ENCODE measurements around the gene BABAM2.

BABAM2 gene

DNA sequence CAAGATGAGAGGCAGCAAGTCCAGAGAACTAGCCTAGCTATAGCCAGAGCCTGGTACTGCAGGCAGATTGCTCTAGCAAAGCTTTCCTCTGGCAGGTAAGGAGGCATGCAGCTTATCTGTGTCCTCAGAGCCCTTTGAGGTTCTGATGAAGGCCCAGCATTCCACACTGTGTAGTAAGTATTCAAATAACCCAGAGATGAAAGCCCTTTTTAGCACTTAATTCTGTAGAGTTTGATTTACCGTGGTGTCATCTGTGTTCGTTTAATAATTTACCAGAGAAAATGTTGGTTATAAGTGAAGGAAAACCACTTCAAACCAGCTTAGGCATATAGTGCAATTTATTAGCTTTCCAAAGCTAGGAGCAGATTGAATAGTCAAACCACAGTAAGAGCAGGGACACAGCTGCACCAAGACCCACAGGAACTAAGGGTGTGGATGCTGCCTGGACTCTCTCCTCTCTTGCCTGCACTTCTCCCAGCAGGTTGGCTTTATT, 226.6 kb downstream of the BABAM2 start:
- no peak for DNase-seq (ENCODE audit: low read depth)
- no peak overlapping the region for H3K4me3 ChIP-seq (ENCODE audit: low read length)
- TF ChIP-seq, protein P1, sequence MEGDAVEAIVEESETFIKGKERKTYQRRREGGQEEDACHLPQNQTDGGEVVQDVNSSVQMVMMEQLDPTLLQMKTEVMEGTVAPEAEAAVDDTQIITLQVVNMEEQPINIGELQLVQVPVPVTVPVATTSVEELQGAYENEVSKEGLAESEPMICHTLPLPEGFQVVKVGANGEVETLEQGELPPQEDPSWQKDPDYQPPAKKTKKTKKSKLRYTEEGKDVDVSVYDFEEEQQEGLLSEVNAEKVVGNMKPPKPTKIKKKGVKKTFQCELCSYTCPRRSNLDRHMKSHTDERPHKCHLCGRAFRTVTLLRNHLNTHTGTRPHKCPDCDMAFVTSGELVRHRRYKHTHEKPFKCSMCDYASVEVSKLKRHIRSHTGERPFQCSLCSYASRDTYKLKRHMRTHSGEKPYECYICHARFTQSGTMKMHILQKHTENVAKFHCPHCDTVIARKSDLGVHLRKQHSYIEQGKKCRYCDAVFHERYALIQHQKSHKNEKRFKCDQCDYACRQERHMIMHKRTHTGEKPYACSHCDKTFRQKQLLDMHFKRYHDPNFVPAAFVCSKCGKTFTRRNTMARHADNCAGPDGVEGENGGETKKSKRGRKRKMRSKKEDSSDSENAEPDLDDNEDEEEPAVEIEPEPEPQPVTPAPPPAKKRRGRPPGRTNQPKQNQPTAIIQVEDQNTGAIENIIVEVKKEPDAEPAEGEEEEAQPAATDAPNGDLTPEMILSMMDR (conservative IDR thresholded peaks at IDR 0.05; ENCODE audit: low read depth, low read length): no peak

DNA sequence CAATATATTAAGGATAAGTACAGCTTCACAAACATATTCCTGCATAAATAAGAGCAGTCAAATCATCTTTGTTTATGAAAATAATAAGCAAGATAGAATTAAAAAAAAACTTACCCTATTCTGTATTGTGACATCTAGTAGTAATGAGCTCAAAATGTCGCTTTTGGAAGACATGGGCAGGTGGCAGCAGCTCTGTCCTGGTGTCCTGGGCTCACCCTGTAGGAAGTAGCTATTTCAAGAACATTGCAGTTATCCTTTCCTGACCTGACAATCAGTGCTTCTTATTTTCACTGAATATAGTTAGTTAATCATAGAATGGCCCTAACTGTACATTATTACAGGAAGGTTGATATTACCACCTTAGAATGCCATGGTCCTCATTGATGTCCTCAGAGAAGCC, 229.1 kb downstream of the BABAM2 start:
- TF ChIP-seq, protein P1 (conservative IDR thresholded peaks at IDR 0.05; ENCODE audit: low read depth, low read length): no peak
- no peak overlapping the region for H3K4me3 ChIP-seq (ENCODE audit: low read length)
- no peak for DNase-seq (ENCODE audit: low read depth)

DNA sequence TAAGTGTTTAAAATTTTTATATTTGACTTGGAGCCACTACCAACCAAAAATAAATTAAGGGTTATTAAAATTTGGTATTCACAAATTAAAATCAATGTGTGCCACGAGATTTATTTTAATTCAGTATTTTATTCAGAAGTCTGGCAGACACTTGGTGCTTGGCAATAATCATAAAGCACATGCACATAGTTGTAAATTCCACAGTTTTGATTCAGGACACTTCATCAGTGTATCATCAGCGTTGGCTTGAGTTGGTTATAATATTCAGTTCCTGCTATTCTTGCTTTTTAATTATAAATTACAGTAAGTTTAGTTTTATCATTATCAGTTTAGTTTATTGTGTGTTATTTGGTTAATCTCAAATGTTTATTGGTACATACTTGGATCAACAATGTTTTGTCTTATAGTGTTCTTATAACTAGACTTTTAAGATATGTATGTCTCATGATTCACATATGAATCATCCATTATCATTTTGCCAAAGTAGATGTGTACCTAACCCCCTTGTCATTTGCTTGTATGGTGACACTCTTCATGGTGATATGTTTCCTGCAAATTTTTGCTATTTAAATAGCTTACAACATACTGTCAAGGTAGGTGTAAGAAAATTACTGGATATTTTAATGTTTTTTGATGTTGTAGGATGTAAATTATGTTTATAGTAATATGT, 237.9 kb downstream of the BABAM2 start:
- H3K4me3 ChIP-seq (ENCODE audit: low read length): no peak overlapping the region
- no peak for DNase-seq (ENCODE audit: low read depth)
- TF ChIP-seq, protein P1 (conservative IDR thresholded peaks at IDR 0.05; ENCODE audit: low read depth, low read length): no peak

DNA sequence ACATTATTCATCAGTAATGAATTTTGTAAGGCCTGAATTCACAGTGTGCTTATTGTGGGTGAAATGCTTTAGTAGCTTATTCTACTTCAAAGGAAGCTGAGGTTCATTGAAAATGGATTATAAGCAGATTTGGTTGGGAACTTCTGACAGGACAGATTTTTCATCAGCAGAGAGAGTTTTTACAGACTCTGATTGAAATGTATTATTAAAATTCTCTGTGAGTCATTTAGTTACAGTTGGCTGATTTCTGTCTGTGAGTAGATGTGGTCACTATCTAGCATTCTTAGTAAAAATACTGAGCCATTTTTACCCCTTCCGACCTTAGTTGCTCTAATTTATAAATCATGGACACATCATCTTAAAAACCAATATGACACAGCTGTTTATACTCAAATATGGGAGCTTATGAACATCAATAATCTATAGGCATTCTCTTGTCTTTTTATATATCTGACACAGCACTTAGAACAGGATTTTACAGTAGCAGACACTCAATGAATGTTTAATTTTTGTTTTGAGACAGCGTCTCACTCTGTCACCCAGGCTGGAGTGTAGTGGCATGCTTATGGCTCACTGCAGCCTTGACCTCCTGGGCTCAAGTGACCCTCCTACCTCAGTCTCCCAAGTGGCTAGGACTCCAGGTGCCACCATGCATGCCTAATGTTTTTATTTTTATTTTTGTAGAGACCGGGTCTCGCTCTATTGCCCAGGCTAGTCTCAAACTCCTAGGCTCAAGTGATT, 239.6 kb downstream of the BABAM2 start:
- peak; percentile 72 for DNase-seq (ENCODE audit: low read depth)
- TF ChIP-seq, protein P1 (conservative IDR thresholded peaks at IDR 0.05; ENCODE audit: low read depth, low read length): no peak
- H3K4me3 ChIP-seq (ENCODE audit: low read length): no peak overlapping the region

DNA sequence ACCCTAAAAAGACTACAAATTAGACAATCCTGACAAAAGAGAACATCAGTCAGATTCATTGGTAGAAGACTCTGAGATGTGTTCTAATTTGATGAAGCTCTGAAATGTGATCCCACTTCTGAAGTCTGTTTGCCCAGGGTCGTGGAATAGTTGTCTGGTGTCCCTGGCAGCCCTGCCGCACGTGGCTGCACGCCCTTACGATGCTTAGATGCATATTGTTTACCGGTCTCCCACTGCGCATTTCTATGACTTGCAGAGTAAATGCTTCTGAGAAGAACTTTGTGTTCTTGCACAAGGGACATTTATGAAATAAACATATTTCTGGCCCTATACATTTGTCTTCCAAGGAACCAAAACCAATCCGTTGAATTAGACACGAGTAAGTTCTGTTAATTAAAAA, 243.2 kb downstream of the BABAM2 start:
- DNase-seq (ENCODE audit: low read depth): no peak

DNA sequence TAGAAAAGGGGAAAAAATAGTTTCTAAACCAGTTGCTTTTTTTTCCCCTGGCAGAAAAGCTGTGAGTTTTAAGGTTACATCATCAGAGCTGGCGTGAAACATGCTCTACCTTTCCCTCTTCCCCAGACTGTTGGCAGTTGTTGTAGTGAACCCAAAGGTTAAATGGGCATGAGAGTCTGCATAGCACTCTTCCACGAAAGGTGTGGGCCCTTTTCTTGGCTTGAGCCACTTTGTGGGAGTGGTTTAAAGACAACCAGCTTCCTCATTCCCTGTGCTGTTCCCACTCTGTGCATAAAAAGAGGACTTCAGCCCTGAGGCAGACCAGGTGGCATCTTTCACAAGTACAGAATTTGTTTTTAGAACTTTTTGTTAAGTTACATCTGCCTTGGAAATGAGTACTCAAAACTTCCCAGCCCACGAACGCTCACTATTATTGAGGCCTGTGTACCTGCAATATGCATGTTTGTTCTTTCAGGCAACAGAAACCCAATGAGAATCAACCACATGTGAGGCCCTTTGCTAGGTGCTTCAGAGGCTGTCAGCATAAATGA, 243.8 kb downstream of the BABAM2 start:
- no peak overlapping the region for H3K4me3 ChIP-seq (ENCODE audit: low read length)
- no peak for DNase-seq (ENCODE audit: low read depth)
- TF ChIP-seq, protein P1 (conservative IDR thresholded peaks at IDR 0.05; ENCODE audit: low read depth, low read length): no peak

More for the DNA sequence above, 243.2 kb downstream of the BABAM2 start:
- TF ChIP-seq, protein P1 (conservative IDR thresholded peaks at IDR 0.05; ENCODE audit: low read depth, low read length): no peak
- no peak overlapping the region for H3K4me3 ChIP-seq (ENCODE audit: low read length)
